Stimulated activated naive CD4-positive, alpha-beta T cell treated with Interleukin-2 at 50 U/mL for 16 hours (primary cell): ENCODE data around the gene APOL3.
"Not testable (repeated sequence)": the region's sequence is repeated elsewhere in the genome, so short reads cannot be mapped to it uniquely, and the experiment has no call there.

ENCODE experiments used
- DNase-seq: peaks from one replicate; lab custom pipeline; 2025; lab: John Stamatoyannopoulos, UW

APOL3 gene

GRCh38 chr22:36100908-36101307, 59.6 kb downstream of the APOL3 start:
- not testable (repeated sequence) for DNase-seq

- DNase-seq, result no peak
Measured at GRCh38 chr22:36100134-36100824, 60.3 kb downstream of the APOL3 start.

- DNase-seq, result not testable (repeated sequence)
Measured at GRCh38 chr22:36099561-36099960, 61.0 kb downstream of the APOL3 start.

GRCh38 chr22:36097880-36098279, 62.7 kb downstream of the APOL3 start:
- no peak for DNase-seq

- DNase-seq, result not testable (repeated sequence)
Measured at GRCh38 chr22:36090772-36091171, 69.8 kb downstream of the APOL3 start.
